ENCODE measurements around the gene SFXN5. TPM values are rescaled to one million over a fixed set of nuclear protein-coding genes. Genes with fewer than 3 reads are reported as not detected.

Gene SFXN5
- total RNA-seq, 1 experiment from 2014 or later: 22.0 TPM

DNA sequence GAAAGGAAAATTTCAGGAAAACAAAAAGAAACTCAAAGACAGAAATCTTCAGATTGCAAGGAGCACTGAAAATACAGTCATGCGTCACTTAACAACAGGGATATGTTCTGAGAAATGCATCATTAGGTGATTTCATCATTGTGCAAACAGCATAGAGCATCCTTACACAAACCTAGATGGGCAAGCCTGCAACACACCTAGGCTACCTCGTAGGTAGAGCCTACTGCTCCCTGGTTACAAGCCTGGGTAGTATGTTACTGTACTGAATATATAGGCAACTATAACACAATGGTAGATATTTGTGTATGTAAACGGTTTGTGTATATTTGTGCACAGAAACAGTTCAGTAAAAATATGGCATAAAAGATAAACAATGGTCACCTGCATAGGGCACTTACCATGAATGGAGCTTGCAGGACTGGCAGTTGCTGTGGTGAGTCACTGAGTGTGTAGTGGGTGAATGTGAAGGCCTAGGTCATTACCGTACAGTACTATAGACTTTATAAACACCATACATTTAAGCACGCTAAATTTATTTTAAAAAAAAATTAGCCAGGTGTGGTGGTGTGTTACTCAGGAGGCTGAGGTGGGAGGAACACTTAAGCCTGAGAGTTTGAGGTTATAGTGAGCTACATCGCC is 33.4 kb downstream of the SFXN5 start:
- ATAC-seq (peak; percentile 94), DNase-seq (peak; percentile 65)
- TF ChIP-seq EZH2 (IDR thresholded peaks at IDR 0.05; ENCODE audit: low read length, unreplicated experiment): no peak
- TF ChIP-seq, protein P1, sequence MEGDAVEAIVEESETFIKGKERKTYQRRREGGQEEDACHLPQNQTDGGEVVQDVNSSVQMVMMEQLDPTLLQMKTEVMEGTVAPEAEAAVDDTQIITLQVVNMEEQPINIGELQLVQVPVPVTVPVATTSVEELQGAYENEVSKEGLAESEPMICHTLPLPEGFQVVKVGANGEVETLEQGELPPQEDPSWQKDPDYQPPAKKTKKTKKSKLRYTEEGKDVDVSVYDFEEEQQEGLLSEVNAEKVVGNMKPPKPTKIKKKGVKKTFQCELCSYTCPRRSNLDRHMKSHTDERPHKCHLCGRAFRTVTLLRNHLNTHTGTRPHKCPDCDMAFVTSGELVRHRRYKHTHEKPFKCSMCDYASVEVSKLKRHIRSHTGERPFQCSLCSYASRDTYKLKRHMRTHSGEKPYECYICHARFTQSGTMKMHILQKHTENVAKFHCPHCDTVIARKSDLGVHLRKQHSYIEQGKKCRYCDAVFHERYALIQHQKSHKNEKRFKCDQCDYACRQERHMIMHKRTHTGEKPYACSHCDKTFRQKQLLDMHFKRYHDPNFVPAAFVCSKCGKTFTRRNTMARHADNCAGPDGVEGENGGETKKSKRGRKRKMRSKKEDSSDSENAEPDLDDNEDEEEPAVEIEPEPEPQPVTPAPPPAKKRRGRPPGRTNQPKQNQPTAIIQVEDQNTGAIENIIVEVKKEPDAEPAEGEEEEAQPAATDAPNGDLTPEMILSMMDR (conservative IDR thresholded peaks at IDR 0.05; ENCODE audit: low read depth, low read length): no peak
- Histone ChIP-seq H3K79me2 (ENCODE audit: low read length) (no peaks in the 10 kb centered on the region), H3K27me3 (ENCODE audit: low read length) (no peaks in the 10 kb centered on the region), H4K20me1 (ENCODE audit: low read length) (no peaks in the 10 kb centered on the region), H3K36me3 (ENCODE audit: low read depth, low read length) (no peaks in the 10 kb centered on the region; the same call in 1 of the 2 replicates), H3F3A (ENCODE audit: low read length, unreplicated experiment) (no peaks in the 10 kb centered on the region), H3K9me2 (replicated peaks; ENCODE audit: low read length) (no peaks in the 10 kb centered on the region), H3K4me2 (ENCODE audit: low read length) (no peak overlapping the region), H3K27ac (ENCODE audit: low read length) (peak overlapping the region; percentile 17; the same call in 1 of the 2 replicates), H3K4me1 (ENCODE audit: insufficient read depth, low read length) (peaks cover 16% of the 10 kb centered on the region), H3K9me3 (ENCODE audit: low read length) (no peaks in the 10 kb centered on the region), H3K9ac (ENCODE audit: low read length) (no peak overlapping the region), H2AFZ (ENCODE audit: low read length) (no peak overlapping the region), H3K4me3 (ENCODE audit: low read length) (no peak overlapping the region)
- POLR2A ChIA-PET (ENCODE audit: unreplicated experiment): interaction anchor here (0.7 kb wide), 1 partner anchor 106 kb away, joined by 3 read pairs; no protein-coding TSS in a partner anchor
- intact Hi-C loops (cut with micrococcal nuclease): no loop called here
- CTCF ChIA-PET: no interaction called here
- no TSS peak for BruUV-seq (replicated peaks)

DNA sequence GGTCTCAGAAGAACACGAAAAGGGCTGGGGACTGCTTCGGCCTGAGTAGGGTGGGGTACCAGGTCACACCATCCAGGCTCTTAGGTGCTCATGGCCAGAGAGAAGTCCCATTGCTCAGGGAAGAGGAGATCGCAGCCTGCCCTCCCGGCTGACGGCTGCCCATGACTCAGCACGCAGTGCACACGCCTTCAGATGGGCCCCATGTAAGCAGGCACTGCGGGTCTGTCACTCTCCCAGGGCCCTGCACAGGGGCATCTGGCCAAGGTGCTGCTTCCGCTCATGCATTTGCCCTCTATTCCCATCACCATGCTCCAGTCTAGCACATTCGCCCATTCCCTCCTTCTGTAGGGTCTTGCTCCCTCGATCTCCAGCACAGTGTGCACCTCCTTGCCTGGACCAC is 34.7 kb downstream of the SFXN5 start:
- CTCF ChIA-PET: no interaction called here
- H3K27ac ChIP-seq (ENCODE audit: low read length): no peak overlapping the region
- intact Hi-C loops (cut with micrococcal nuclease): no loop called here
- no peak overlapping the region for H3K9ac ChIP-seq (ENCODE audit: low read length)
- H3F3A ChIP-seq (ENCODE audit: low read length, unreplicated experiment): no peaks in the 10 kb centered on the region
- no peak overlapping the region for H3K4me2 ChIP-seq (ENCODE audit: low read length)
- H2AFZ ChIP-seq (ENCODE audit: low read length): no peak overlapping the region
- POLR2A ChIA-PET (ENCODE audit: unreplicated experiment): no interaction called here
- DNase-seq (no peak), ATAC-seq (no peak)
- no peaks in the 10 kb centered on the region for H3K9me3 ChIP-seq (ENCODE audit: low read length)
- H3K27me3 ChIP-seq (ENCODE audit: low read length): no peaks in the 10 kb centered on the region
- no peaks in the 10 kb centered on the region for H3K79me2 ChIP-seq (ENCODE audit: low read length)
- no TSS peak for BruUV-seq (replicated peaks)
- H3K9me2 ChIP-seq (replicated peaks; ENCODE audit: low read length): no peaks in the 10 kb centered on the region
- H4K20me1 ChIP-seq (ENCODE audit: low read length): no peaks in the 10 kb centered on the region
- TF ChIP-seq EZH2phosphoT487 (IDR thresholded peaks at IDR 0.05; ENCODE audit: borderline replicate concordance, low read length) (no peak), EZH2 (IDR thresholded peaks at IDR 0.05; ENCODE audit: low read length, unreplicated experiment) (no peak)
- TF ChIP-seq, protein P1 (conservative IDR thresholded peaks at IDR 0.05; ENCODE audit: low read depth, low read length): no peak
- H3K36me3 ChIP-seq (ENCODE audit: low read depth, low read length): no peaks in the 10 kb centered on the region; the same call in 1 of the 2 replicates
- H3K4me3 ChIP-seq (ENCODE audit: low read length): no peak overlapping the region
- peaks cover 16% of the 10 kb centered on the region for H3K4me1 ChIP-seq (ENCODE audit: insufficient read depth, low read length)

DNA sequence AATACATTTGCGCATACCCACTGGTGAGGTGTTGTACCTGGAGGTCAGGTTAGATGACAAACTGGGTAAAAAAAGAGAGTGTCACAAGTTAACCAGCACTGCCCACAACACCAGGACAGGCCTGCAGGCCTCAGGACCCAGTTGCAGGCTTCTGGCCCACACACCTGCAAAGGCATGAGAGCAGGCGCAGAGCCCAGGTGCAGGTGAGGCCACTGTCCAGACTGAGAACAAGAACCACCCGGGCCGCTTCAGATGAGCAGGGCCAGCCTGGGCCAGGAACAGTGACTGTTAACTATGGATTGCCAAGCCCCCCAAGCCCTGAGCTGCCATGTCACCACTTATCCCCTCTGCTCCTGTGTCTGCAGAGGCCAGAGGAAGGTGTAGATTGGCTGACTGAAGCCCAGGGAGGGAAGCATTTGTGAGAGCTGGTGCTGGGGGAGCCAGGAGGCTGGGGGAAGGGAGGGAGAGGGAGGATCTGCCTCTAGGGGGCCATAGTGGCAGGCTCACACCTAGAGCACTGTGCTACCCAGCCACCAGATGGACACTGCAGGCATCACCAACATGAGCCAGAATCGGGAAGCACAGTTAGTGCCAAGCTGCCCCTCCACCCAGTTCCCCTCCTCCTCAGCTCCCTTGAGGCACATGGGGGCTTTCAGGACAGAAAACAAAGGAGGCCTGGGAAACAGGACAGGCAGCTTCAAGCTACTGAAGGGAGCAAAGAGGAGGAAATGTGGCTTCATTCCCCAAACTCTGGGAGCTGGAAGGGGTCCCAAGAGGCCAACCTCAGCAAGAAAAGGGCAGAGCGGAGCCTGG is 35.4 kb downstream of the SFXN5 start:
- ATAC-seq: no peak
- ChIA-PET POLR2A (ENCODE audit: unreplicated experiment) (no interaction called here), CTCF (no interaction called here)
- intact Hi-C loops (cut with micrococcal nuclease): no loop called here
- TF ChIP-seq, protein P1 (conservative IDR thresholded peaks at IDR 0.05; ENCODE audit: low read depth, low read length): peak; percentile 39; the same call in 1 of the 2 replicates
- TF ChIP-seq EZH2 (IDR thresholded peaks at IDR 0.05; ENCODE audit: low read length, unreplicated experiment) (no peak), EZH2phosphoT487 (IDR thresholded peaks at IDR 0.05; ENCODE audit: borderline replicate concordance, low read length) (no peak)
- Histone ChIP-seq H3K27ac (ENCODE audit: low read length) (no peak overlapping the region), H3K27me3 (ENCODE audit: low read length) (no peaks in the 10 kb centered on the region), H3F3A (ENCODE audit: low read length, unreplicated experiment) (no peaks in the 10 kb centered on the region), H4K20me1 (ENCODE audit: low read length) (no peaks in the 10 kb centered on the region), H3K4me2 (ENCODE audit: low read length) (no peak overlapping the region), H3K9ac (ENCODE audit: low read length) (no peak overlapping the region), H3K9me3 (ENCODE audit: low read length) (no peaks in the 10 kb centered on the region), H3K79me2 (ENCODE audit: low read length) (no peaks in the 10 kb centered on the region), H3K9me2 (replicated peaks; ENCODE audit: low read length) (no peaks in the 10 kb centered on the region), H3K36me3 (ENCODE audit: low read depth, low read length) (no peaks in the 10 kb centered on the region; the same call in 1 of the 2 replicates), H3K4me3 (ENCODE audit: low read length) (no peak overlapping the region), H2AFZ (ENCODE audit: low read length) (no peak overlapping the region), H3K4me1 (ENCODE audit: insufficient read depth, low read length) (peaks cover 16% of the 10 kb centered on the region)
- DNase-seq: peak; percentile 4
- BruUV-seq (replicated peaks): no TSS peak
